Stimulated activated naive CD8-positive, alpha-beta T cell treated with anti-CD3 and anti-CD28 coated beads, Interleukin-15, Interleukin-2, amounts not matched to agents 100 U/mL and 50 U/mL, for 24 hours (primary cell): ENCODE data around the gene KBTBD12.
"Not testable (repeated sequence)": the region's sequence is repeated elsewhere in the genome, so short reads cannot be mapped to it uniquely, and the experiment has no call there.

Source experiments
- ATAC-seq: fragments of 150-1000 bp; cut with Tn5 transposase; one replicate; pipeline ENCODE4 v1.10.0; 2021
- DNase-seq: peaks from one replicate; pipeline ENCODE4 v3.0.0; 2021

The KBTBD12 gene, protein sequence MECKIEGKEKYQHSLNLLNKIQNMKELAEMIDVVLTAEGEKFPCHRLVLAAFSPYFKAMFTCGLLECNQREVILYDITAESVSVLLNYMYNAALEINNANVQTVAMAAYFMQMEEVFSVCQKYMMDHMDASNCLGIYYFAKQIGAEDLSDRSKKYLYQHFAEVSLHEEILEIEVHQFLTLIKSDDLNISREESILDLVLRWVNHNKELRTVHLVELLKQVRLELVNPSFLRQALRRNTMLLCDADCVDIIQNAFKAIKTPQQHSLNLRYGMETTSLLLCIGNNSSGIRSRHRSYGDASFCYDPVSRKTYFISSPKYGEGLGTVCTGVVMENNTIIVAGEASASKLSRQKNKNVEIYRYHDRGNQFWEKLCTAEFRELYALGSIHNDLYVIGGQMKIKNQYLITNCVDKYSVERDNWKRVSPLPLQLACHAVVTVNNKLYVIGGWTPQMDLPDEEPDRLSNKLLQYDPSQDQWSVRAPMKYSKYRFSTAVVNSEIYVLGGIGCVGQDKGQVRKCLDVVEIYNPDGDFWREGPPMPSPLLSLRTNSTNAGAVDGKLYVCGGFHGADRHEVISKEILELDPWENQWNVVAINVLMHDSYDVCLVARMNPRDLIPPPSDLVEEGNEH

GRCh38 chr3:127915115-127915936, at the start of gene KBTBD12:
Gene KBTBD12 (plus strand): TSS chr3:127915232. CDS start chr3:127923062, 7,830 bp downstream.
- no peak for ATAC-seq

GRCh38 chr3:127865941-127866340, 49.1 kb upstream of the KBTBD12 start:
- DNase-seq, result peak; percentile 26
- peak; percentile 97 for ATAC-seq

More at GRCh38 chr3:127915115-127915936, at the start of gene KBTBD12:
- peak; percentile 23 for DNase-seq

DNA sequence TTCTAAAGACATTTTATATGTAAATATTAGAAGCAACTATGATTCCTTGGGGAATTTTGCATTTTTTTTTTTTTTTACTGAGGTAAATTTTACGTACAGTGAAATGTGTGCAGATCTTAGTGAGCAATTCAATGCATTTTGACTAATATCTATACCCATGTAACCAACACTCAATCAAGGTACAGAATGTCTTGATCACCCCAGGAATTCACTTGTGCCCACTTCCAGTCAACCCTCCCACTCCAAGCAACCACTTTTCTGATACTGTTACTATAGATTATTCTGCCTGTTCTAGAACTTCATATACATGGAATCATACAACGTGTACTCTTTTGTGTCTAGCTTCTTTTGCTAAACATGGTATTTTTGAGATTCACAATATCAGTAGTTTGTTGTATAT, 47.6 kb upstream of the KBTBD12 start:
- DNase-seq (no peak), ATAC-seq (no peak)

DNA sequence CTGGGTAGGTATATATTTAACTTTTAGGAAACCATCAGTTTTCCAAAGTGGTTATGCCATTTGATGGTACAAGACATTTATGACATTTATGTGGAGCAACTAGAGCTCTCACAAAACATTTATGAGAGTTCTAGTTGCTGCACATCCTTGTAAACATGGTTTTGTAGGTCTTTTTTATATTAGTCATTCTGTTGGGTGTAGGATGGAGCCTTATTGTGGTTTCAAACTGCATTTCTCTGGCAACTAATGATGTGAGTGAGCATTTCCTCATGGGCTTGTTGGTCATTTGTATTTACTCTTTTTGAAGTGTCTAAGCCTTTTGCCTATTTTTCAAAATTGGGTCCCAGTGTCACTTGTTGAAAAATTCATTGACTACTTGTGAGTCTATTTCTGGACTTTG, 47.0 kb upstream of the KBTBD12 start:
- DNase-seq (no peak), ATAC-seq (no peak)

- no peak for ATAC-seq
- no peak for DNase-seq
Measured at GRCh38 chr3:127870156-127870555, 44.9 kb upstream of the KBTBD12 start.

DNA sequence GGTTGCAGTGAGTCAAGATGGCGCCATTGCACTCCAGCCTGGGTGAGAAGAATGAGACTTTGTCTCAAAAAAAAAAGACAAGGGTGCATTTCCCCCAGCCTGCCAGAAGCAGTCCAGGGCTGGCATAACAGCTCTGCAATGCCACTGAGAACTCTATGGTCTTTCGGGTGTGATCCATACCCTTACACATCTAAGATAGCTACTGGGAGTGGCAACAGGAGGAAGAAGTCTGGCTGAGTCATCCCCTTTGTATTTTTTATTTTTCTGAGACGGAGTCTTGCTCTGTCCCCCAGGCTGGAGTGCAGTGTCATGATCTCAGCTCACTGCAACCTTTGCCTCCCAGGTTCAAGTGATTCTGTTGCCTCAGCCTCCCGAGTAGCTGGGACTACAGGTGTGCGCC, 40.9 kb upstream of the KBTBD12 start:
- DNase-seq, ATAC-seq: not testable (repeated sequence)

- no peak for ATAC-seq
- no peak for DNase-seq
Measured at GRCh38 chr3:127881586-127881985, 33.4 kb upstream of the KBTBD12 start.

DNA sequence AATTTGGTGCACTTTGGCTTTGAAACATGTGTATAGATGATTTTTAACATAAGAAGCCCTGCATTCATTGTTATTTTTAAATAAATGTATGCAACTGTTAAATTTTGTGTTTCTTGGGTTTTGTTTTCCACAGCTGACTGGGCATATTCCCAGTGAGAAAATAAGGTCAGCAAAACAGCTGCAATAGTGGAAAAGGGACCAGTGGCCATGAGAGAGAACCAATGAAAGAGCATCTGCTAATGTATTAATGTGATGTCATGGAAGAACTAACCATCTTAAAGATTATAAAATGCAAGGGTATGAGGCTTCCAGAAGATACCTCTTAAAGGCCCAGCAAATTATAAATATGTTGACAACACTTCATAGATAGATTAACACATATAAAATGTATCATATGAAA, 31.0 kb upstream of the KBTBD12 start:
- no peak for ATAC-seq
- DNase-seq, result no peak

GRCh38 chr3:127886231-127886955, 28.6 kb upstream of the KBTBD12 start:
- no peak for DNase-seq
- no peak for ATAC-seq

GRCh38 chr3:127886956-127887231, 28.1 kb upstream of the KBTBD12 start:
- ATAC-seq (no peak), DNase-seq (no peak)

DNA sequence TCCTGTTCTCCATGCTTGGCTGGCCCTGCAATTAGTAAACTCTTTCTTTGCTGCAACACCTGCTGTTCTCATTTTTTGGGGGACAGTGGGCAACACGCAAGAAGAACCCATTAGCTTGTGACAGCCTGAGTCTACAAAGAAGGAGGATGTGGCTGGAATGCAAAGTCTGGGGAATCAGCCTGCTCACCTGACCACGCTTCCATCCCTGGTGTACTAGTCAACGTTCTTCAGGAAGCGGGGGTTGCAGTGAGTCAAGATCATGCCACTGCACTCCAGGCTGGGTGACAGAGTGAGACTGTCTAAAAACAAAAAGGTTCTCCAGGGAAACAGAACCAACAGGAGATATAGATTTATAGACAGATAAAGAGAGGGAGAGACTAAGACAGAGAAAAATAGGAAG, 27.7 kb upstream of the KBTBD12 start:
- DNase-seq, result no peak

GRCh38 chr3:127888156-127888555, 26.9 kb upstream of the KBTBD12 start:
- ATAC-seq, result no peak
- DNase-seq, result no peak

More for the DNA sequence above, 27.7 kb upstream of the KBTBD12 start:
- no peak for ATAC-seq

DNA sequence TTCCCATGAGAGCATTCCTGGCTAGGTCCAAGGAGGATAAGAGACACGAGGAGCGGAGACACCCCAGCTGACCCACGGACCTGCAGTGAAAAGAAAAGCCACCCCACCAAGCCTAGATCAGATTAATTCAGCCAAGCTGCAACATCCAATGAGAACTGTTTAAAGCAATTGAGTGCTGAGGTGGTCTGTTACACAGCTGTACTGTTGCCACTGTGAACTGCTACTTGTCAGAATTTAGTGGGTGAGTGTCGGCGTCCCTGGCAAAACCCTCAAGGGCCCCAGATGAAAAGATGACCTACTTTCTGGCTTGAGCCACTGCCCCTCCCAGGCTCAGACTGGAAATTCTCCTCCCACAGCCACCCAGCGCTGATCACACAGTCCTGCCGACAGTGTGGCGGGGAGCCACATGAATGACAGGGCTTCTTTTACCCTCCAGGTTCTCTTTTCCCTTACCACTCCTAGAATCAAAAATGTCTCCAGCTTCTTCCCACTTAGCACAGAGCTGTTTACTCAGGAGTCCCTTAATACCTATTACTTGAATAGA, 26.4 kb upstream of the KBTBD12 start:
- DNase-seq (no peak), ATAC-seq (no peak)

DNA sequence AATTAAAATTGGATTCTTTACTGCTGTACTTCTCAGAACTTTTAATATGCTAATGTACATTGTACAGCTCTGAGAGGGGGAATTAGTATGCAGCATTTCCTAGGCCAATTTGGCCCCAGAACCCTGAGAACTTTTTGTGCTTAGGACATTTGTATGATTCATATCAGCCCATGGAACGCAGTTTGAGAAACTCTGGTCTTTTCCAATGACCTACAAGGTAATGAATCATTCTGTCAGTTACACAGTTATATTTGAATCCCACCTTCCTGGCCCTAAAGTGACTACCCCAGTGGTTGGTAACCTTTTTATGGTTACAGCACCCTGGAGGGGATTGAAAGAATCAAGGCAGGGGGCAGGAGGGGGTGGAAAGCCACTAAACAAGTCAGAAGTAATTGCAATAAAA, 25.6 kb upstream of the KBTBD12 start:
- peak; percentile 54 for ATAC-seq
- DNase-seq, result no peak

GRCh38 chr3:127889976-127890650, 24.9 kb upstream of the KBTBD12 start:
- DNase-seq (no peak), ATAC-seq (peak; percentile 21)

DNA sequence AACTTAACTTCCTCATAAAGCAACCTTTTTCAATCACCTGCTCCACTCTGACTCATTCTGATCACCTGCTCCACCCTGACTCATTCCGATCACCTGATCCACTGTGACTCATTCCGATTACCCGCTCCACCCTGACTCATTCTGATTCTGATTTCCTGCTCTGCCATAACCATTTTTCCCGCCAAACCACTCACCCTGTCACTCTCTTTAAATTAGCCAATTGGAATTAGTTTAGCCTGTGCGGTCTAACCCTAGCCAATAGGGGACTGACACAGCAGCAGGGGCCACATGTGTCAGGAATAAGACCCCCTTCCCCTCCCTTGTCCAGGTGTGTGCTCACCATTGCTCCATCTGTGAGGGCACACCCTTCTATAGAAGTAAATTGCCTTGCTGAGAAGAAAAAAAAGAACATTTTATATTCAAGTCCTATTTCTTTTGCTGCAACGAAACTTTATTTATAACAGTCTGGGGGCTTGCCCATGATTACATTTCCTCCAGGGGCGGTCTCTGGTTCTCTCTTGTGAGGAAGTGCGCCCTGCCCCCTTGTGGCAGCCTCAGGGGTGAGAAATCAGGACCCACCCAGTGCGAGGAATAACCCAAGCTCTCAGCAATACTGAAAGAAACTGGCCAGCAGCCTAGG, 24.3 kb upstream of the KBTBD12 start:
- ATAC-seq, result peak; percentile 61
- peak; percentile 34 for DNase-seq

DNA sequence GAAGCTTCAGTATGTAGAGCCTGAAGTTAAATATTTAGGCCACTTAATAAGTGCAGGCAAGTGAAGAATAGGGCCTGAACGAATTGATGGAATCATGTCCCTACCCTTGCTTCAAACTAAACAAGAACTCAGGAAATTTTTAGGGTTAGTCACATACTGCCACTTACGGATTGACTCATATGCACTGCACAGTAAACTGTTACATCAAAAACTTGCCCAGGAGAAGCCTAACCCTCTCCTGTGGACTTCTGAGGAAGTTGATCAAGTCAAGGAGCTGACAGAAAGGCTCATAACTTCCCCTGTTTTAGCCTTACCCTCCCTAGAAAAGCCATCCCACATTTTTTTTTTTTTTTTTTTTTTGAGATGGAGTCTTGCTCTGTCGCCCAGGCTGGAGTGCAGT, 20.6 kb upstream of the KBTBD12 start:
- ATAC-seq, result no peak

DNA sequence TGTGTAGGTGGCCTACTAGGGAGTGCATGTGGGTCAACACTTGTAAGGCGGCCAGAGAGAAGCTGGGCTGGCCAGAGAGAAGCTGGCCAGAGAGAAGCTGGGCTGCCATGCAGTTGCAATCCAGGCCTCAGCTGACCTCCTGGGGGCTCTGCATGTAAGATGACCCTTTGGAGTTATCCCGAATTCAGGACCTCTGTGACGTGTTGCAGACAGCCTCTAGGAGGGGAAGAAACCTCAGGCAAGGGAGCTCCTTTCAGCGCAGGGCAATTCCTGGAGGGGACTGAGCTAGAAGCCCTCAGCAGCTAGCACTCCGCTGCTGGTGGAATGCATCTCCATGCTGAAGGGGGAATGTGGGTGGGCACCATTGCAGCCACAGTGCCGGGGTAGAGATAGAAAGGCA, 15.8 kb upstream of the KBTBD12 start:
- DNase-seq, result no peak
- ATAC-seq, result no peak

More for the DNA sequence above, 20.6 kb upstream of the KBTBD12 start:
- DNase-seq, result no peak

DNA sequence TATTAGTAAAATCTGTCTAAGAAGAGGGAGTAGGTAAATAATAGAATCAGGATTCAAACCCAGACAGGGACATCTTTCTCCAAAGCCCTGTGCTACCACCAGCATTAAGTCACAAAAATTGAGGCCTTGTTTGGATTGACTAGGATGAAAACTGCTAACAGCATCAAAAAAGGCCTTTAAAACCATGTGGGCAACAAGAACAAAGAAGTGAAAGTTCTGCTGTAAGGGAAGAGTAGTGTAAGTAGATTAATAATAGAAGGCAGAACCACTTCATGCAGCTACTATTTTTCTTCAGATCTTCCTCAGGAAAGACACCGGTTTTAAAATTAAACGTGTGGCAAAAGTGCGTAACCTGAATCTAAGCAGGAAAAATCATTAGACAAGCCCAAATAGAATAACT, 15.3 kb upstream of the KBTBD12 start:
- ATAC-seq, result no peak
- DNase-seq, result no peak

DNA sequence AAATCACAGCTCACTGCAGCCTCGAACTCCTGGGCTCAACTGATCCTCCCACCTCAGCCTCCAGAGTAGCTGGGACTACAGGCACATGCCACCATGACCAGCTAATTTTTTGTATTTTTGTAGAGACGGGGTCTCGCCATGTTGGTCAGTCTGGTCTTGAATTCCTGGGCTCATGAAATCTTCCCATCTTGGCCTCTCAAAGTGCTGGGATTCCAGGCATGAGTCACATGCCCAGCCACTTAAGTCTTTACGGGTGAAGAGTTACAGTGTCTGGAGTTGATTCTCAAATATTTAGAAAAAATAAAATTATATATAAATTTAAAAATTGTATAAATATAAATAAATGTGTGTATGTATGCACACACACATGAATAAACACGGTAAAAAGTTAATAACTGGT, 14.5 kb upstream of the KBTBD12 start:
- no peak for ATAC-seq
- no peak for DNase-seq

DNA sequence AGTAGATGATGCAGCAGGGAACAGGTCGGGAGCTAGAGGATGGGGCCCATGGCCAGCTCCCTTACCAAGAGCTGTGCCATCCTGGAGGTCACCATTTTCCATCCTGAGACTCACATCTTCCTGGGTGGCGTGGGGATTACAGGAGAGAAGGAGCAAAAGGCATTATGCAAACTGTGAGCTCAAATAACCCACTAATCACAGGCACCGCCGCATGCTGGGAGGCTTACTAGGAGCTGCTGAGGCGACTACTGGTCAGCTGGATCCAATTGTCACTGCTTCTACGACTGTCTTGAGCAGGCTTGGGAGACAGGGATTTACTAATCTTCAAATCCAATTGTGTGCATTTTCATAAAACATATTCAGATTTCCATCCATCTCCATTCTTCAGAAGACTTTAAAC, 12.5 kb upstream of the KBTBD12 start:
- ATAC-seq (no peak), DNase-seq (no peak)
